Activated CD8-positive, alpha-beta T cell treated with anti-CD3 and anti-CD28 coated beads for 36 hours (primary cell): ENCODE data around the gene ENPP6. TPM values are rescaled to one million over a fixed set of nuclear protein-coding genes. Genes with fewer than 3 reads are reported as not detected.
A peak's percentile ranks its signal among the peaks of the same experiment; 100 is the strongest.

ENCODE experiments used
- ATAC-seq: fragments of 200-7000 bp; cut with Tn5 transposase; one replicate; pipeline ENCODE4 v1.10.0; 2021; ENCODE audit warnings: mild to moderate bottlenecking, moderate library complexity
- CTCF ChIA-PET: fragments of 350-600 bp; sonication (Branson Sonifier 250); formaldehyde crosslinking; loops from one replicate; lab custom pipeline; 2021; ENCODE audit warnings: antibody characterized with exemption; lab: Charles Lee
- POLR2A ChIA-PET: fragments of 350-600 bp; sonication (Branson Sonifier 250); formaldehyde crosslinking; loops from one replicate; lab custom pipeline; 2021; ENCODE audit warnings: antibody characterized with exemption; lab: Charles Lee
- DNase-seq: peaks from one replicate; pipeline ENCODE4 v3.0.0-alpha.2; 2020
- H3K27ac Mint-ChIP-seq: one replicate; pipeline ENCODE4 v1.8.0; 2021; ENCODE audit warnings: mild to moderate bottlenecking, mixed read lengths
- H3K27me3 Mint-ChIP-seq: one replicate; pipeline ENCODE4 v1.8.0; 2021; ENCODE audit warnings: mixed read lengths
- H3K36me3 Mint-ChIP-seq: one replicate; pipeline ENCODE4 v1.8.0; 2021; ENCODE audit warnings: low read depth, mixed read lengths
- H3K4me1 Mint-ChIP-seq: one replicate; pipeline ENCODE4 v1.8.0; 2021; ENCODE audit warnings: low read depth, mixed read lengths
- H3K4me3 Mint-ChIP-seq: one replicate; pipeline ENCODE4 v1.8.0; 2021; ENCODE audit warnings: mild to moderate bottlenecking, moderate library complexity, mixed read lengths
- H3K9me3 Mint-ChIP-seq: one replicate; pipeline ENCODE4 v1.8.0; 2021; ENCODE audit warnings: mixed read lengths
- CTCF ChIP-seq: fragments of 200-600 bp; IDR thresholded peaks from one replicate; pipeline ENCODE4 v1.8.0; 2022; ENCODE audit warnings: antibody characterized with exemption, mild to moderate bottlenecking
- intact Hi-C: fragments of 100-400 bp; cut with micrococcal nuclease; formaldehyde crosslinking; loops from one replicate; pipeline ENCODE4 v1.10.0; 2022
- total RNA-seq, 2 experiments: library from RNA; stranded (reverse); gene quantifications; one replicate each; pipeline ENCODE4 v1.2.3, GENCODE V29; 2021

ENPP6 gene
- total RNA-seq, 2 experiments from 2014 or later: 0.27 to 0.40 TPM

GRCh38 chr4:184101711-184102110 lies 116.0 kb downstream of the ENPP6 start:
- ChIA-PET CTCF (interaction anchor here (1.5 to 3.0 kb wide), 2 partner anchors 12 to 65 kb away, joined by 5 to 26 read pairs; no protein-coding TSS in a partner anchor), POLR2A (no interaction called here)
- DNase-seq (no peak), ATAC-seq (no peak)
- Mint-ChIP-seq H3K4me1 (no peaks in the 10 kb centered on the region), H3K27ac (no peak overlapping the region), H3K4me3 (no peak overlapping the region), H3K27me3 (peaks cover 6% of the 10 kb centered on the region), H3K9me3 (no peaks in the 10 kb centered on the region), H3K36me3 (no peaks in the 10 kb centered on the region)
- intact Hi-C loops: loop anchor here (2.0 kb wide), 1 partner anchor 261 kb away; no protein-coding TSS in a partner anchor
- TF ChIP-seq CTCF: no peak

- intact Hi-C loops: loop anchor here (2.0 kb wide), 1 partner anchor 260 kb away; no protein-coding TSS in a partner anchor
- Mint-ChIP-seq H3K36me3 (no peaks in the 10 kb centered on the region), H3K27ac (no peak overlapping the region), H3K4me1 (no peaks in the 10 kb centered on the region), H3K27me3 (peaks cover 16% of the 10 kb centered on the region), H3K9me3 (no peaks in the 10 kb centered on the region), H3K4me3 (no peak overlapping the region)
- DNase-seq (peak; percentile 60), ATAC-seq (peak; percentile 66)
- ChIA-PET POLR2A (interaction anchor here (0.6 kb wide), 1 partner anchor 12 kb away, joined by 4 read pairs; no protein-coding TSS in a partner anchor), CTCF (interaction anchor here (0.5 to 3.9 kb wide), 16 partner anchors 9 to 472 kb away, joined by 3 to 26 read pairs (median 4); no protein-coding TSS in a partner anchor)
- peak; percentile 91 for TF ChIP-seq CTCF
Measured at GRCh38 chr4:184100297-184100885, 117.3 kb downstream of the ENPP6 start.

GRCh38 chr4:184099535-184099966 lies 118.1 kb downstream of the ENPP6 start:
- intact Hi-C loops: no loop called here
- CTCF ChIA-PET: interaction anchor here (0.5 to 3.9 kb wide), 15 partner anchors 10 to 265 kb away, joined by 3 to 26 read pairs (median 4); no protein-coding TSS in a partner anchor

GRCh38 chr4:184099000-184099399 lies 118.7 kb downstream of the ENPP6 start:
- peaks cover 16% of the 10 kb centered on the region for H3K27me3 Mint-ChIP-seq
- no peak for ATAC-seq
- TF ChIP-seq CTCF: no peak
- H3K27ac Mint-ChIP-seq: no peak overlapping the region
- no peaks in the 10 kb centered on the region for H3K4me1 Mint-ChIP-seq
- DNase-seq: no peak
- intact Hi-C loops: no loop called here
- H3K4me3 Mint-ChIP-seq: no peak overlapping the region
- CTCF ChIA-PET: interaction anchor here (0.7 to 3.9 kb wide), 10 partner anchors 9 to 264 kb away, joined by 3 to 26 read pairs (median 4); no protein-coding TSS in a partner anchor
- no peaks in the 10 kb centered on the region for H3K9me3 Mint-ChIP-seq
- POLR2A ChIA-PET: no interaction called here
- no peaks in the 10 kb centered on the region for H3K36me3 Mint-ChIP-seq

More at GRCh38 chr4:184099535-184099966, 118.1 kb downstream of the ENPP6 start:
- Mint-ChIP-seq H3K9me3 (no peaks in the 10 kb centered on the region), H3K27me3 (peaks cover 16% of the 10 kb centered on the region), H3K27ac (no peak overlapping the region), H3K4me3 (no peak overlapping the region), H3K36me3 (no peaks in the 10 kb centered on the region), H3K4me1 (no peaks in the 10 kb centered on the region)
- no peak for DNase-seq
- POLR2A ChIA-PET: no interaction called here
- ATAC-seq: no peak
- no peak for TF ChIP-seq CTCF

GRCh38 chr4:184097815-184098214 lies 119.9 kb downstream of the ENPP6 start:
- CTCF ChIA-PET: interaction anchor here (0.6 to 3.9 kb wide), 5 partner anchors 12 to 428 kb away, joined by 3 to 21 read pairs (median 3); no protein-coding TSS in a partner anchor
- Mint-ChIP-seq H3K4me1 (no peaks in the 10 kb centered on the region), H3K27ac (no peak overlapping the region), H3K9me3 (no peaks in the 10 kb centered on the region), H3K27me3 (peaks cover 16% of the 10 kb centered on the region), H3K4me3 (peak overlapping the region; percentile 49), H3K36me3 (no peaks in the 10 kb centered on the region)
- TF ChIP-seq CTCF: no peak
- POLR2A ChIA-PET: interaction anchor here (0.5 kb wide), 1 partner anchor 251 kb away, joined by 3 read pairs; no protein-coding TSS in a partner anchor
- DNase-seq (no peak), ATAC-seq (no peak)
- intact Hi-C loops: no loop called here
